CD4-positive, alpha-beta T cell treated with Interleukin-4 for 4 hours (primary cell): ENCODE data around the gene GRP.

ENCODE experiments used
- DNase-seq: peaks from one replicate; pipeline ENCODE4 v3.0.0-alpha.2; 2020

GRP gene

GRCh38 chr18:59268721-59269562 is 49.0 kb downstream of the GRP start:
- no peak for DNase-seq

- DNase-seq: no peak
These were observed 49.7 kb downstream of the GRP start for GRCh38 chr18:59269563-59270119.

- no peak for DNase-seq
These were observed 50.8 kb downstream of the GRP start for GRCh38 chr18:59270689-59271257.

- DNase-seq: no peak
These were observed 51.8 kb downstream of the GRP start for GRCh38 chr18:59271606-59272220.

GRCh38 chr18:59272221-59272888 is 52.4 kb downstream of the GRP start:
- no peak for DNase-seq

GRCh38 chr18:59272891-59273758 is 53.2 kb downstream of the GRP start, which contains the start of gene RAX:
Gene RAX (minus strand): TSS chr18:59273454. CDS start chr18:59273206, 248 bp downstream.
- DNase-seq: no peak

- no peak for DNase-seq
These were observed 54.0 kb downstream of the GRP start for GRCh38 chr18:59273759-59274532.

- DNase-seq: no peak
These were observed 54.6 kb downstream of the GRP start for GRCh38 chr18:59274533-59274928.

- no peak for DNase-seq
These were observed 55.5 kb downstream of the GRP start for GRCh38 chr18:59275406-59275949.

GRCh38 chr18:59276047-59276446 is 56.1 kb downstream of the GRP start:
- DNase-seq: no peak

GRCh38 chr18:59278793-59279192 is 58.8 kb downstream of the GRP start:
- DNase-seq: no peak

- DNase-seq: no peak
These were observed 59.2 kb downstream of the GRP start for GRCh38 chr18:59279193-59279592.

- no peak for DNase-seq
These were observed 59.8 kb downstream of the GRP start for GRCh38 chr18:59279722-59280121.
